Activated CD4-positive, alpha-beta T cell treated with anti-CD3 and anti-CD28 coated beads for 1 hour (primary cell): ENCODE measurements around the gene SCUBE1.
A peak's percentile ranks its signal among the peaks of the same experiment; 100 is the strongest.

ENCODE experiments used
- DNase-seq: peaks from one replicate; pipeline ENCODE4 v3.0.0-alpha.2; 2020

SCUBE1 gene

DNA sequence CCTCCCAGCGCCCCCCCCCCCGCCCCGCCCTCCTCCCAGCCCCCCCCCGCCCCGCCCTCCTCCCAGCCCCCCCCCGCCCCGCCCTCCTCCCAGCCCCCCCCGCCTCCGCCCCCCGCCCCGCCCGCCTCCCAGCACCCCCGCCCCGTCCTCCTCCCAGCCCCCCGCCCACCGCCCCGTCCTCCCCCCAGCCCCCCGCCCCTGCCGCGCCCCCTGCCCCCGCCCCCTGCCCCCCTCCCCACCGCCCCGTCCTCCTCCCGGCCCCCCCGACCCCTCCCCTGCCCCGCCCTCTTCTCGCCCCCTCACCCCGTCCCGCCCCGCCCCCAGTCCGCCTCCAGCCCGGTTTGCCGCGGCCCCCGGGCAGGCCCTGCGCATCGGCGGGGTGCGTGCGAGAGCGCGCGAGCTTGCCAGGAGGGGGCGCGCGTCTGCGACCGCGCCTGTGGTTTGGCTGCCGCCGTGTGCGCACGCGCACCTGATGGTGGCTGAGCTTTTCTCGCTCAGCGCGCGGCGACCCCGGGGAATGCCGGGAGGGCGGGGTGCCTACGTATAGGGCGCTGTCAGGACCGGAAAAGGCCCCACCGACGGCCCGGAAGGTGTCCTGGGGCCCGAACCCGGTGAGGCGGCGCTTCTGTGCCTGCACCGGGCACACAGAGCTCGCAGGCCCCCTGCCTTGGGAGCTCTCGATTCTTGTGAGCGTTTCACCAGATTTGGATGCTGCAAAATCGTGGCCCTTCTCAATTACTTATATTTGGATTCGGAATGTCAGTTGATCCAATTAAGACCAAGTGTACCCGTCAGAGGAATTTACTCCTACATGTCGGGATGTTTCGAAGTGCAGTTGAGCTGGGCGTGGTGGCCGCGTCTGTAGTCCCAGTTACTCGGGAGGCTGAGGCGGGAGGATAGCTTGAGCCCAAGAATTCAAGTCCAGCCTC, 155.7 kb downstream of the SCUBE1 start:
- DNase-seq = peak; percentile 94

DNA sequence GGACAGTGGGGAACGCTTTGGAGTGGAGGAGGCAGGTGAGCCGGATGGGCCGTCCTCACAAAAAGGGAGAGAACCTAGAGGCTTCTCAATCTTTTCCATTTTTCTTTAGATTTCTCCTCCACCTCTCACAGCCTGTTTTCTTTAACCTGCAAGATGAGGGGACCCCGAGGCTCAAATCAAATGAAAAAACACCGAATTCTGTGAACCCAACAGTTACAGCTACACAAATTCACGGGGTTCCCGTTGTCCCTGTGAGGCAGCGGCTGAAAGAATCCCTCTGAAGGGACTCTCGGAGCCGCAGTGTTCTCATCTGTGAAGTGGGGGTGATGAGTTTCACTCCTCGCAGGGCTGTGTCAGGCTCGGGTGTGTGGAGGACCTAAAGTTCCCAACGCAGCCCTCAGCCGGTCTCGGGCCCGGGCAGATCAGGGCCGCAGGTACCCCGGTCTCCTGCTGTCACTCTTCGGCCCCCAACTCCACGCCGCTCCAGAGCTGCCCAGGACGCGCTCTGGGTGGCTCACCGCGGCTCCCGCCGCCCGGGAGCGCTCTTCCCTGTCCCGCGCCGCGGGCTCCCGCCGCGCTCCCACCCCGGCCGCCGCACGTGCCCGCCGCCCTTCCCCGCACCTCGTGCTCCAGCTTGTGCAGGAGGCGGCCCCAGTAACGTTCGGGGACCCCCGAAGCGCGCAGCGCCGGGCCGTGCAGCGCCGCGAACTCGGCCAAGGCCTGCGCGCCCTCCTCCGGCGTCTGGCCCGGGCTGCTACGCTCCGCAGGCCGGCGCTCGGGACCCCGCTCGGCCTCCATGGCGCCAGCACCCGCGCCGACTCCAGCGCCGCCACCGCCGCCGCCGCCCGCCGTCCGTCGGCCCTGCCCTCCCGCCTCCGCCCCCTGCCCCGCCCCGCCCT, 156.7 kb downstream of the SCUBE1 start, which contains the start of gene TTLL12:
TSS of gene TTLL12 (minus strand) at position 863 of the 899 bp plus-strand sequence. CDS start at position 798, 65 bp downstream.
- DNase-seq = peak; percentile 46

DNA sequence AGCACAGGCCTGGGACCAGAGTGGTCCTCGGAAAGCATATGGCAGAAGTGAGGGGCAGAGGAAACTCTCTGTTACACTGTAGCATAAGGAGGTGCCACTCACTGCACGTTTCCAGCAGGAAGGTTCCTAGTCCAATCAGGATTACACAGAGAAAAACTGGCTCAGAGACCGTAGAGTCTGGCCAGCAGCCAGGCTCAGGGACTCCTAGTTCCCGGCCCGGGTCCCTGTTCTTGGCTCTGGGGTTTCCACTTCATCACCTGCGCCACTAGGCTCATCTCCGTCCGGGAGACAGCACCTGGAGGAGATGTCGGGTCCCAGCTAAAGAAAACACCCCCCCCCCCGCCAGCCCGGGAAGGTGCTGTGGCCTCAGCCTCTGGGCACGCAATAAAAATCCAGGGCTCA, 157.3 kb downstream of the SCUBE1 start:
- no peak for DNase-seq

DNA sequence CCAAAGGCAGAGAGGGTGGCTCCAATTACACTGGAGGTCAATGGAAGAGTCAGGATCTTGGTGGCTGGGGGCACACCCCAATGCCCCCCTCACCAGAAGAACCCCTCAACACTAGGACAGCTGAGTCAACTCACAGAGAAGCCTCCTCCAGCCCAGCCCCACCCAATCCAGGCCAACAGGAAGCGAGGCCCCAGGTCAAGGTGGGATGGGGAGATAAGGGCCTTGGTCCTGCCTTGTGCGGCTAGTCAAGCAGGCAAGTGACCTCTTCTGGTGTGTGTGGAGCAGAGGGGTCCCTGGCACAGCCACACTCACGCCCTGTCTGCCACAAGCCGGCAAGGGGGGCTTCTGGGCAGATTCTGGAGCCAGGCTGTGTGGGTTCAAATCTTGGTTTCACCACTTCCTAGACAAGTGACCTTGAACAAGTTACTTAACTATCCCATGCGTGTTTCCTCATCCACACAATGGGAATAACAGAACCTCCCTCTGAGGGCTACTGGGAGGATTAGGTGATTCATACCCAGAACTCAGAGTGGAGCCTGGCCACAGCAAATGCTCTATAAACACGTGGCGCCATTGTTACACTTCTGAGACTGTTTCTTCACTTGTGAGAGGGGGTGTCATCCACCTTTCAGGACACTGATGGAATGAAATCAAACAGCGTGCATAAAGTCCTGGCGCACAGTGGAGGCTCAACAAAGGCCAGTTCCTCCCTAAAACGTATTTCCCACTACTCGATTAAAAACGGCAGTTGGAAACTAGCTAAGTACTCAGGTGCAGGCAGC, 159.5 kb downstream of the SCUBE1 start:
- no peak for DNase-seq

DNA sequence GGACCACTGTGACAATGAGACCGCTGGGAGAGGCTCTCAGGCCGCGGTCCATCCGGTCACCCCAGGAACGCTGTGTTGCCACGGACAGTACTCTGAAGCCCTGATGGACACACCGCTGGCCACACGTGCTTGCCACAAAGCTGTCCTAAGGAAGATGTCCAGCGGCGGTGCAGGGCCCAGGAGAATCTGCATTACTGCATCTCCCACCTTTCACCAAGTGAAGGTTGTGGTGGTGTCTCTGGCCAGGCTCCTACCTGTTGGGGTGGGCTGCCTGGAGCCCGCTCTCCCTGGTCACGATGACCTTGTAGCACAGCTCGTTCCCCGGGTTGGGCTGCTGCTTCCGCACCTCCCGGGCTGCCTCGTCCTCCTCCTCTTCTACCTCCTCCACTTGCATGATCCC, 160.4 kb downstream of the SCUBE1 start:
- no peak for DNase-seq

DNA sequence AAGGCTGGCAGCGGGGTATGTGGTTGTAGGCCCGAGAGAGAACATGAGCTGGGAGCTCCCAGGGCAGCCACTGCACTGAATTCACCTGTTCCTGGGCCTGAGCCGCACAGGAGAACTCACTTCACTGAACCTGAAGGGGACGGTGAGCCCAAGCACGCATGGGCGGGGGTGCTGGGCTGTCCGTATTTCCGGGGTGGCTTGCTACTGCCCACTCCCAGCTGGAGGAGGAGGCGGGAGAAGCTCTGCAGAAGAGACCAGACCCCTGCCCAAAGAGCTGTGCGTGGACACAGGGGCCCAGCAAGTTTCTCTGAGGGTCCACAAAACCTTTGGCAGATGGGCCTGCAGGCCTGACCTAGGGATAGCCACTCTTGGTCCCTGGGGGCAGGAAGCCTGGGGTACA, 161.1 kb downstream of the SCUBE1 start:
- no peak for DNase-seq

DNA sequence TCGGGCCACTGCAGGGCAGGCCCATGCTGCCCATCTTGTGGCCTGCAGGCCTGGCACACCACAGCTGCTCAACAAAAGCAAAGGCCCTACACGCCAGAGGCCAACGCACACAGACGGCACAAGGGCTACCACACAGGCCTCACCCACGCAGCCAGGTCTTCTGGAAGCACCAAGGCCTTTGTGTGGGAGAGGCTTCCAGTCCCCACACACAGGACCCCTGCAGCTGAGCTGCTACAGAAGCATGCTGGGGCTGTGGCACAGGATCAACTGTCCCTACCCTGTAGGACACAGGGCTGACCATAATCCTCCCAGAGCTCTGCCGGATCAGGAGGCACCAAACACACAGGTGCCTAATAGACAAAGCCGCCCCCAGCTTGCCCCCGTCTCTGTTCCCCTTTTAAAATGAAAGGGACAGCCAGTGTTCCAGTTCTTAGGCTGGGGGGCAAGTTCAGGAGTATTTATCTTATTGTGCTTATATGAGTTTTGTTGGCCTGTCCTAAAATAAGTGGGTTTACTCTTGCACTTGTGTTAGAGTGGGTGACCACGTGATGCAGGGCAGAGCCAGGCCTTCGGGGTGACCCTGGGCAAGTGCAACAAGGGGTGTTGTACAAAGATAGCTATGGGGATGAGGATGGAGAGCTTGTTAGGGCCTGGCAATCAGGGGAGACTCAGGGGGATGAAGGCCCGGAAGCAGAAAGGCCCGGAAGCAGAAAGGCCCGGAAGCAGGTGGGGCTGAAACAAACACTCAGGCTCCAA, 161.7 kb downstream of the SCUBE1 start:
- DNase-seq = no peak

DNA sequence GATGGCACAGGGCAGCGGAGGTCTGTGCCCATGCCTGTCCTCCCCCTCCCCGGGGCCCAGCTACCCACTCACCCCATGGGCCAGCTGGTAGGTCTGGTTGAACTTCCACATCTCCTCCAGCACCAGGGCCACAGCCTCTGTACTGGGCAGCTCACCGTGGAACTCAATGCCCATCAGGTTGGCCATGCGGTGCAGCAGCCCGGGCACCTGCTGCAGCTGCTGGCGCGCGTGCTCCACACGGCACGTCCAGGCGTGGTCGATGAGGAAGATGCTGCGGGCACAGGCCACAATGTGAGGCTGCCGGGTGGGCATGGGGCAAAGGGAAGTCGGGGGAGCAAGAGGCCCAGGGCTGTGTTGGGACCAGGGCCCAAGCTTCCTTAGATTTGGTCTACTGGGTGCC, 162.5 kb downstream of the SCUBE1 start:
- DNase-seq = no peak

DNA sequence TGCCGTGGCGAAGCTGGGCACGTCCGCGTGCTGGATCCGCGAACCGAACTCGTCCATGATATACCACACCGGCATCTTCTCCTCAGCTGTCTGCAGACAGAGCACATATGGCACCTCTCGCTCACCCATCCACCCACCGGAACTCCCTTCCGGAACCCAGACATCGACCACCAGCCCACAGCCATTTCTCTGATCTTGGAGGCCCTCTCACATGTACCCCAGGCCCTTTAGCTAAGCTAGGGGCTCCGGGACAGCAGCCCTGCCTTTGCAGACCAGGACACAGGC, 163.3 kb downstream of the SCUBE1 start:
- no peak for DNase-seq

DNA sequence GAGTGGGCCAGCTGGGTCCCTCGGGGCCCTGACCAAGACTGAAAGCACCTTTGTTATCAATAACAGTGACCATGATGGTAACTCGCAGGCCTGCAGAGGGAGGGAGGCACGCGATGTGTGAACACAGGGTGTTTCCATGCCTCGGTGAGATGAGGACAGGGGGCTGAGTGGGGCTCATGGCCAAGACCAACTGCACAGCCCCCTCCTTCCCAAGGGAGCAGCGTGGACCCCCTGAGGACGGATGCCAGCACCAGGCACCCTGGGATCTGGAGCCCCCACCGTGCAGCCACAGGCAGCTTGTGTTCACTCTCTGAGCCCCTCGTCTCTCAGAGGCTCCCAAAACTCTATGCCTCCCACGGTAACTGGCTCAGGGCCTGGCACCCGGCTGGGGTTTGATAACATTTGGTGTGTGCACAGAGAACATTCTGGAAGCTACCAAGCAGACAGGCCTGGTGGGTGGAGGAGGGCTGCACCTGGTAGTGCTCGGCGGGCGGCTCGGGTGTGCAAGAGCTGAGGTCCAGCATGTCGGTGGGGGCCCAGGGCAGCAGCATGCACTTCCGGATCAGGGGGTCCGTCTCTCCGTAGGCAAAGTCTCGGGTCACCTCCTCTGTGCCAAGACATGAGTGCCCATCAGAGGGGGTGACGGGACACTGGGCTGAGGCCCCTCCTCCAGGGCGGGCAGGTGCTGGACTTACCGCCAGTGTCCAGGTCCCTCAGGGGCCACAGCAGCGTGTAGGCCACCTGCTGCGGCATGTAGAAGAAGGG, 163.8 kb downstream of the SCUBE1 start:
- DNase-seq = no peak

DNA sequence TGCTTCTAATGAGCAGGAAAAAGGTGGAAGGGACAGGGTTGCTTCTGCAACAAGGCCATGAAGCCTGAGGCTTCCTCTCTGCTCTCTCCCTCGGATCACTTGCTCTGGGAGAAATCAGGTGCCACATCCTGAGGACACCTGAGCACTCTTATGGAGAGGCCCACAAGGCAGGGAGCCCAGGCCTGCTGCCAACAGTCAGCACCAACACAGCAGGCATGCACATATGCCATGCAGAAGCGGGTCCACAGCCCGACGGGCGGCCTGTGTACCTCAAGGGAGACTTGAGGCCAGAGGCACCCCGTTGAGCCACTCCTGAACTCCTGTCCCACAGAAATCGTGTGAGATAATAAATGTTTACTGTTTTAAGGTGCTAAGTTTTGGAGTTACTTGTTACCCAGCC, 165.7 kb downstream of the SCUBE1 start:
- no peak for DNase-seq

DNA sequence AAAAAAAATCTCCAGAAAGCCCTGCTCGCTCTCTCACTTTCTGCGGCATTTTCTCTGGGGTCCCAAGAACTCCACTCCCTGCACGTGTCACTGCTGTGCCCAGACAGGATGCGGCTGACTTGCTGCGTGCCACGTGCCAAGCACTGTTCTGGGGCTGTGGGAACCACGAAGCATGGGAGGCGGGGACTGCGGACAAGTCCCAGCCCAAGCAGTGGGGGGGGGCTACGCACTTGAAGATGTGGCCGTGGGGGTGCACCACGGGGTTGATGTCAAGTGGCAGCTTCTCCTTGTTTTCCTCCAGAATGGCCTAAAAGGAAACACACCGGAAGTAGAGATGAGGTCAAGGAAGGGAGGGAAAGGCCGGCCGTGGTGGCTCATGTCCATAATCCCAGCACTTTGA, 167.1 kb downstream of the SCUBE1 start:
- no peak for DNase-seq

DNA sequence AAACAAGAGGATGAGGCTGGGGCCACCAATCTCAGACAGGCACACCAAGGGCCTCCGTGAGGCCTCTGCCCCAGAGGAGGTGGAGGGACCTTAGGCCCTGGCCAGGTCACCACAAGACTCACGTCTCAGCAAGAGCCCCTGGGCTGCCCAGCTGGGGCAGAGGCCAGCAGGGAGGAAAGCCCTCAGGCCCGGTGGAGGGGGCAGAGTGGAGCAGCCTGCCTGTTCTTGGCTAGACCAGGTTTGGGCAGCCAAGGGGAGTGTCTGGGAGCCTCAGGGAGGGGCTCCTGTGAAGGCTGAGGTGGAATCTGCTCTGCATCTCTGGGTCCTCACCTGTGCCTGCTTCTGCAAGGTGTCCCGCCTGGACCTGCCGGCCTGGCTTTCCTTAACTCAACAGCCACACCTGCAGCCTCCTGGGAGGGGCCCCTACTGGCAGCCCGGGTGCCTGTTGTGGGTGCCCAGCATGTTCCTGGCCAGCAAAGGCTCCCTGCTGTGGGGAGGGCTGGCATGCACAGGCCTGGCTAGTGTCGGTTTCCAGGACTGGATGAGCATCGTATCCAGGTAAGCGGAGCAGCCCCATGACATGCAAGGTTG, 168.1 kb downstream of the SCUBE1 start:
- no peak for DNase-seq

DNA sequence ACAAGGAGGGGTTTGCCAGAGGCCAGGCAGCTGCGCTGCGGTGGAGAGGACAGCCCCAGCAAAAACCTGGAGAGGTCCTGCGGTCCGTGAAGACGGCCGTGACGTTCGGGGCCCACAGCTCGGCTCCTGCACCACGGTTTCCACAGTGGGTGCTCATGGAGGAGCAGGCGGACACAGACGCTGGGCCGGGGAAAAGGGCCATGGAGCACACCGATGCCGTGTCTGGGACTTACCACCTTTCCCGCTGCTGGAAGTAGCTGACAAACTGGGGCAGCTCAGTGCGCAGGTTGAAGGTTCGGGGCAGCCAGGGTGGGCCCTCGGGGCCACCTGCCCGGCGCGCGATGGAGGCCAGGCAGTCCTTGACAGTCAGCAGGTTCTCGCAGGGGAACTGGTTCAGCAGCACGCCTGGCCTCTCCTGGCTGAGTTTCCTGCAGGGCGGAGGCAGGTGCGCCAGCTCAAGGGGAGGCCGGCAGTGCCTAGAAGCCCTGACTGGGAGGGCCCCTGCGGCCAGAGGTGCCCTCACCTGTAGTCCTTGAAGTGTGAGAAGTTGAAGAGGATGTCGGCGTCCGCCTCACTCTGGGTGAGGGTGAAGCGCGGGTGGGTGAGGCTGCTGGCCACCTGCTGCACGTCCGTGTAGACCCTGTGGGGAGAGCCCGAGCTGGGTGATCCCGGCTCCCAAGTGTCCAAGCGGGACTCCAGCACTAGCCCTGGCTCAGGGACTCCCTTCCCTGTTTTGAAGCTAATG, 169.0 kb downstream of the SCUBE1 start:
- DNase-seq = no peak

DNA sequence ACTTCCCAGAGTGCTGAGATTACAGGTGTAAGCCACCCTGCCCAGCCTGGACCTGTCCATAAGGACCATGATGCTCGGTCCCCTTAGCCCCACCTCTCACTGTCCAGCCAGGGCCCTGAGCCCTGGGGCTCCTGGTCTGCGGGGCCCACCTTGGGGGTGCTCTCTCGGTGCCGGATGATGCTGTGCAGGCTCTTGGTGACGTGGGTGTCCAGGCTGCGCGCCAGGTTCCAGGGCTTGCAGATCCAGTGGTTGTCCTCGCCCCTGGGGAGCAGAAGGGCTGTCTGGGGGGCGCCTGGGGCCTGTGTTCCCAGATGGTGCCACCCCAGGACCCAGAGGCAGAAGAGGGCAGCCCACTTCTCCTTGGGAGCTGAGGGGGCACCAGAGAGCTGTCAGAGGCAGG, 169.6 kb downstream of the SCUBE1 start:
- DNase-seq = no peak

DNA sequence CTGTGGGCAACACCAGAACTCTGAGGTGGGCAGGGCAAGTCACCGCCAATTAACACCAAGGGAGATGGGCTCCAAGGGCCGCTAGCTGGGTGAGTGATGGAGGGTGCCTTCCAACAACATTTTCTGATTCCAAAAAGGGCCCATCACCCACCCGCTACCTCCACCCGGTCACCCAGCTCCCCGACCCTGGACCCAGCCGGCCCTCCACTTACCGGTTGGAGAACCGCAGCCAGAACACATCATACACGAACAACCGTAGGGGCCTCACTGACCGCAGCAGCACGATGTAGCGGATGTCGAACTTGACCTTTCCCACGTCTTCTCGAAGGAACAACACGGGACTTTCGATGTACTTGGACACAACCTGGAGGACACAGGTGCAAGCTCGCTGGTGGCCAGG, 171.0 kb downstream of the SCUBE1 start:
- no peak for DNase-seq

DNA sequence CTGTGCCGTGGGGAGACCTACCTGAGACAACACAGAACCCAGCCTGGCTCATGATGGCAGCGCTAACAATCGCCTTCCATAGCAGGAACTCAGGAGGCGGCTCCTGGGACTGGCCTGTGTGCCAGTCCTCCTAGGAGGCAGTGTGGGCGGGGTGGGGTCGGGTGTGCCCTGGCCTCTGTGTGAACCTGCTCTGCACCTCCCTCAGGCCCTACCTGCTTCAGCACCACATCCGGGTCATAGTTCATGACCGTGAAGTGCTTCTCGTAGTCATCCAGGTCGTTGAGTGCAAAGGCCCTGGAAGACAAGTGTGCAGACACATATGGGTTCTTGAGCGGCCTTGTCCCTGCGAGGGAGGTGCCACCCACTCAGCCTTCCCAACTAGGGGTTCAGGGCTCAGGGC, 171.6 kb downstream of the SCUBE1 start:
- no peak for DNase-seq

DNA sequence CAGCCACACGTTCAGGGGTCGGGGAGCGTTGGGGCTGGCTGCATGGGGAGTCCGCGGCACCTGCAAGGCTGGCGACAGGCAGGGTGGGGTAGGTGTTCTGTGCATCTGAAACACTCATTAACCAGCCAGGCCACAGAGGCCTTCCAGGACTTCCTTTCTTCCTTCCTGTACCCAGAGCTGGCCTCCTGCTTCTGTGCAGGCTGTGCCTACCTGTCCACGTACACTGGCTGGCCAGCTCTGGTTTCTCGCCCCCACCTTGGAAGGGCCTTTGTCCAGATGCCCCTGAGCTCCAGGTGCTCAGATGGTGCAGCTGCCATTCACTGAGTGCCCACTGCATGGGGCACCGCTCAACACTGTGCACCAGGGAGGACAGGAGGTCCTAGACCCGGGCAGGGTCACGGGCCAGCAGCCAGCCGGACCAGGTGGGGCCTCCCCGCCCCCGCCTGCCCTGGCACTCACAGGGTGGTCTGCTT, 172.1 kb downstream of the SCUBE1 start:
- no peak for DNase-seq

DNA sequence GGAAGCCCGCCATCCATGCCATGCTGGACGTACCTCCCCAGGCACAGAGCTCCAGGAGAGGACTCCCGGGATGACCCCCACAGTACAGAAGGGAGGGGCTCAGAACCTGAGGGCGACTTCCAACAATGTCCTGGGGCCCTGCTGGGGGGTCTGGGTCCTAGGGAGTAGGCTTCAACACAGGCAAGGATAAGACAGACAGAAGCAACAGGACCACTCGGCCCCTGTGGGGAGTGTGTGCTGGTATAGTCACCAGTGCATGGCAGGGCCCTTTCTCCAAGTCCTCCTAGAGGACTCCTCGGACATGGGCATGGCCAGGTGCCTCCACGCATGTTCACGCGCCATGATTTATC, 173.1 kb downstream of the SCUBE1 start:
- DNase-seq = no peak
